ENCODE data around the gene PDE3B.
"Not testable (repeated sequence)": the region's sequence is repeated elsewhere in the genome, so short reads cannot be mapped to it uniquely, and the experiment has no call there.

The PDE3B gene

DNA sequence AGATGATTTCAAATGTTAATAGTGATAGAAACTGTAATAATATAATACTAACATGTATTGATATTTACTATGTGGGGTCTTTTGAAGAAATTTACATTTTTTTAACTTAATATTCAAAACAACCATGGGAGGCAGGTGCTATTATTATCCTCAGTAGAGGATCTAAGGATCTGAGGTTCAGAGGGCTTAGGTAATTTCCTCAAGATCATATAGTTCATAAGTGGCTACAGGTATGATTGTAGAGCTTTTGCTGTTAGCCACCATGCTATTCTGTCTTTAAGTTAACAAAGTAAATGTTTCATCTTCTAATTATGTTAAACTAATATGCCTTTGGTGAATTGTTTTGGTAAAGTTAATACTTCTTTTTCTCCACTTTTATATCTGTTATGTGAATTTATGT lies 83.6 kb downstream of the PDE3B start:
- Histone ChIP-seq H3K27ac (no peak overlapping the region), H3K4me3 (no peak overlapping the region)
- TF ChIP-seq, protein P1, sequence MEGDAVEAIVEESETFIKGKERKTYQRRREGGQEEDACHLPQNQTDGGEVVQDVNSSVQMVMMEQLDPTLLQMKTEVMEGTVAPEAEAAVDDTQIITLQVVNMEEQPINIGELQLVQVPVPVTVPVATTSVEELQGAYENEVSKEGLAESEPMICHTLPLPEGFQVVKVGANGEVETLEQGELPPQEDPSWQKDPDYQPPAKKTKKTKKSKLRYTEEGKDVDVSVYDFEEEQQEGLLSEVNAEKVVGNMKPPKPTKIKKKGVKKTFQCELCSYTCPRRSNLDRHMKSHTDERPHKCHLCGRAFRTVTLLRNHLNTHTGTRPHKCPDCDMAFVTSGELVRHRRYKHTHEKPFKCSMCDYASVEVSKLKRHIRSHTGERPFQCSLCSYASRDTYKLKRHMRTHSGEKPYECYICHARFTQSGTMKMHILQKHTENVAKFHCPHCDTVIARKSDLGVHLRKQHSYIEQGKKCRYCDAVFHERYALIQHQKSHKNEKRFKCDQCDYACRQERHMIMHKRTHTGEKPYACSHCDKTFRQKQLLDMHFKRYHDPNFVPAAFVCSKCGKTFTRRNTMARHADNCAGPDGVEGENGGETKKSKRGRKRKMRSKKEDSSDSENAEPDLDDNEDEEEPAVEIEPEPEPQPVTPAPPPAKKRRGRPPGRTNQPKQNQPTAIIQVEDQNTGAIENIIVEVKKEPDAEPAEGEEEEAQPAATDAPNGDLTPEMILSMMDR (IDR thresholded peaks at IDR 0.05): no peak
- DNase-seq (ENCODE audit: low spot score): no peak

DNA sequence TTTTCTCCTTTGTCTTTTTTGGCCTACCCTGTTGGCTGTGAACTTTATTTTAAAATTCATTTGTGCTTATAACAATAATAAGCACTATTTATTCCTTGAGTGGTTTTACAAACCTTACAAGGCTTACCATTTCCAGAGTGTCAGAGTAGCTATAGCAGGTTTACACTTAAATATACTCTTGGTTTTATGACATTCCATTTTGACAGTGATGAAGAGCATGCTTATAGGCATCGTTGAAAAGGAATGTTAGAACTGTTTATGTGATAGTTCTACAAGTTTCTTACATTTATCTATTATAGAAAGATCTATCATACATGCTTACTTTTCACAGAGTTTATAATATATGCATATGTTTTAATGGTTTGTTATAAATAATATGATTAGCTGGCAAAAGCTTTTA lies 84.1 kb downstream of the PDE3B start:
- H3K4me3 ChIP-seq: no peak overlapping the region
- no peak for DNase-seq (ENCODE audit: low spot score)
- no peak overlapping the region for H3K27ac ChIP-seq
- TF ChIP-seq, protein P1 (IDR thresholded peaks at IDR 0.05): no peak

DNA sequence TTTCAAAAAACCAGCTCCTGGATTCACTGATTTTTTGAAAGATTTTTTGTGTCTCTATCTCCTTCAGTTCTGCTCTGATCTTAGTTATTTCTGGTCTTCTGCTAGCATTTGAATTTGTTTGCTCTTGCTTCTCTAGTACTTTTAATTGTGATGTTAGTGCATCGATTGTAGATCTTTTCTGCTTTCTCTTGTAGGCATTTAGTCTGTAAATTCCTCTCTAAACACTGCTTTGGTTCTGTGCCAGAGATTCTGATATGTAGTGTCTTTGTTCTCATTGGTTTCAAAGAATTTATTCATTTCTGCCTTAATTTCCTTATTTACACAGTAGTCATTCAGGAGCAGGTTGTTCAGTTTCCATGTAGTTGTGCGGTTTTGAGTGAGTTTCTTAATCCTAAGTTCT lies 96.9 kb downstream of the PDE3B start:
- not testable (repeated sequence) for DNase-seq (ENCODE audit: low spot score); H3K4me3 ChIP-seq; H3K27ac ChIP-seq

DNA sequence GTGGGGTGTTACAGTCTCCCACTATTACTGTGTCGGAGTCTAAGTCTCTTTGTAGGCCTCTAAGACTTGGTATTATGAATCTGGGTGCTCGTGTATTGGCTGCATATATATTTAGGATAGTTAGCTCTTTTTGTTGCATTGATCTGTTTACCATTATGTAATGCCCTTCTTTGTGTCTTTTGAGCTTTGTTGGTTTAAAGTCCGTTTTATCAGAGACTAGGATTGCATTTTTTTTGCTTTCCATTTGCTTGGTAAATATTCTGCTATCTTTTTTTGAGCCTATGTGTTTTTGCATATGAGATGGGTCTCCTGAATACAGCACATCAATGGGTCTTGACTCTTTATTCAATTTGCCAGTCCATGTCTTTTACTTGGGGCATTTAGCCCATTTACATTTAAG lies 97.6 kb downstream of the PDE3B start:
- TF ChIP-seq, protein P1 (IDR thresholded peaks at IDR 0.05): no peak
- H3K4me3 ChIP-seq: no peak overlapping the region
- no peak for DNase-seq (ENCODE audit: low spot score)
- no peak overlapping the region for H3K27ac ChIP-seq

DNA sequence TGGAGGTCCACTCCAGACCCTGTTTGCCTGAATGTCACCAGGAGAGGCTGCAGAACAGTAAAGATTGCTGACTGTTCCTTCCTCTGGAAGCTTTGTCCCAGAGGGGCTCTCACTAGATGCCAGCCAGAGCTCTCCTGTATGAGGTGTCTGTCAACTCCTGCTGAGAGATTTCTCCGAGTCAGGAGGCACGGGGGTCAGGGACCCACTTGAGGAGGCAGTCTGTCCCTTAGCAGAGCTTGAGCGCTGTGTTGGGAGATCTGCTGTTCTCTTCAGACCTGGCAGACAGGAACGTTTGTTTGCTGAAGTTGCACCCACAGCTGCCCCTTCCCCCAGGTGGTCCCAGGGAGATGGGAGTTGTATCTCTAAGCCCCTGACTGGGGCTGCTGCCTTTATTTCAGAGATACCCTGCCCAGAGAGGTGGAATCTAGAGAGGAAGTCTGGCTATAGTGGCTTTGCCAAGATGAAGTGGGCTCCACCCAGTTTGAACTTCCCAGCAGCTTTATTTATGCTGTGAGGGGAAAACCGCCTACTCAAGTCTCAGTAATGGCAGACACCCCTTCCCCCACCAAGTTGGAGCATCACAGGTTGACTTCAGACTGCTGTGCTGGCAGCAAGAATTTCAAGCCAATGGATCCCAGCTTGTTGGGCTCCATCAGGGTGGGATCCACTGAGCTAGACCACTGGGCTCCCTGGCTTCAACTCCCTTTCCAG lies 99.4 kb downstream of the PDE3B start:
- no peak overlapping the region for H3K27ac ChIP-seq
- H3K4me3 ChIP-seq: no peak overlapping the region
- no peak for DNase-seq (ENCODE audit: low spot score)
- TF ChIP-seq, protein P1 (IDR thresholded peaks at IDR 0.05): no peak

DNA sequence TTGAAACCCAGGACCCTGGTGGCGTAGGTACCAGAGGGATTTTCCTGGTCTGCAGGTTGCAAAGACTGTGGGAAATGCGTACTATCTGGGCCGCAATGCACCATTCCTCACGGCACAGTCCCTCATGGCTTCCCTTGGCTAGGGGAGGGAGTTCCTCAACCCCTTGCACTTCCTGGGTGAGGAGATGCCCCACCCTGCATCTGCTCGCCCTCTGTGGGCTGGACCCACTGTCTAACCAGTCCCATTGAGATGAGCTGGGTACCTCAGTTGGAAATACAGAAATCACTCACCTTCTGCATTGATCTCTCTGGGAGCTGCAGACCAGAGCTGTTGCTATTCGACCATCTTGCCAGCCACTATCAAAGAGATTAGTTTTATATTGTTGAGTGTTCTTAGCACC lies 100.1 kb downstream of the PDE3B start:
- not testable (repeated sequence) for DNase-seq (ENCODE audit: low spot score); H3K4me3 ChIP-seq; H3K27ac ChIP-seq

DNA sequence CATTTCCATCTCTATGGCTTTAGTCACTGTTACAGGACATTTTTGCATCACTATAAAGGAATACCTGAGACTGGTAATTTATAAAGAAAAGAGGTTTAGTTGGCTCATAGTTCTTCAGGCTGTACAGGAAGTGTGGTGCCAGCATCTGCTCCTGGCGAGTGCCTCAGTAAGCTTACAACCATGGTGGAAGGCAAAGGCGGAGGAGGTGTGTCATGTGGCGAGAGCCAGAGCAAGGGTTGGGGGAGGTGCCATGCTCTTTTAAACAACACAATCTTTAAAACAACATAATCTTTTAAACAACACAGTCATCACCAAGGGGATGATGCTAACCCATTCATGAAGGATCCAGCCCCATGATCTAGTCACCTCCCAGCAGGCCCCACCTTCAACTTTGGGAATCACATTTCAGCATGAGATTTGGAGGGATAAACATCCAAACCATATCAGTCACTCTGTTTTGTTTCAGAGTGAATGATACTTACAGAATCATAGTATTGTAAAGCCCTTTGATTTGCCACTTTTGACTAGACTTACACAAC lies 103.3 kb downstream of the PDE3B start:
- Histone ChIP-seq H3K4me3 (no peak overlapping the region), H3K27ac (no peak overlapping the region)
- TF ChIP-seq, protein P1 (IDR thresholded peaks at IDR 0.05): no peak
- DNase-seq (ENCODE audit: low spot score): no peak

DNA sequence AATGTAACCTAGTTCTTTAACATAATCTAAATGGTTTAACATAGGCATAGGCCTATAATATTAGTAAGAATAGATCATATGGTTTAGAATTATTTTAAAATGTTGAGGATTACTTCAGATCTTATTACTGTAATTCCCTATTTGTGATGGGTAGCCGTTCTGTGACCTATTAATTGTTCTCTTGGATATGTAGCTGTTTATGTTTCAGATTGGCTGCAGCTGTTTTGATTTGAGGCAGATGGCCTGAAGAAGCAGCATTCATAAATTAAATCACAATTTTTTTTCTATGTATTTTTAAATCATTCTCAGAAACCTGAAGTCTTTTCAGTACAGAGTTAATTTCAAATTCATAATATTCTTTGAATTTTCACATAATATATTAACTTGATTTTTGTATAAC lies 104.5 kb downstream of the PDE3B start:
- Histone ChIP-seq H3K27ac (no peak overlapping the region), H3K4me3 (no peak overlapping the region)
- TF ChIP-seq, protein P1 (IDR thresholded peaks at IDR 0.05): no peak
- no peak for DNase-seq (ENCODE audit: low spot score)
